ENCODE results near the gene MED22.
"Not testable (repeated sequence)": the region's sequence is repeated elsewhere in the genome, so short reads cannot be mapped to it uniquely, and the experiment has no call there.

The MED22 gene

DNA sequence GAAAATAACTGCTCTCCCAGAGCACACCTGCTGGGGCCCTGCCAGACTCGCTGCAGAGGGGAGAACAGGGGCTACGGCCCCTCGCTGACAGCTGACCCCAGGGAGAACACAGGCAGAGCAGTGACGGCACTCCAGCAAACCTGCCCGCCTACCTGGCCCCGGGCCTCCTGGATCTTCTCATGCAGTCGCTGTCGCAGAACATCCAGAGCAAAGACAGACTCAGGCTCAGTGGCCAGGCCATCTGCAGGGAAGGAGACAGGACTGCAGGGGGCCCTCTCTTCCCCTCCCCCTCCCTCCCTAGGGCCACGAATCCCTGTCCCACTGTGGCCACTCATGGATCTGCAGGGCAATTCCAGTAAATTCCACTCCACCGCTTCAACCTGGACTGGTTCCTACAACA lies 14.4 kb downstream of the MED22 start:
- no peak for DNase-seq

- no peak for DNase-seq
Observed at GRCh38 chr9:133333011-133333410, 14.9 kb downstream of the MED22 start.

DNA sequence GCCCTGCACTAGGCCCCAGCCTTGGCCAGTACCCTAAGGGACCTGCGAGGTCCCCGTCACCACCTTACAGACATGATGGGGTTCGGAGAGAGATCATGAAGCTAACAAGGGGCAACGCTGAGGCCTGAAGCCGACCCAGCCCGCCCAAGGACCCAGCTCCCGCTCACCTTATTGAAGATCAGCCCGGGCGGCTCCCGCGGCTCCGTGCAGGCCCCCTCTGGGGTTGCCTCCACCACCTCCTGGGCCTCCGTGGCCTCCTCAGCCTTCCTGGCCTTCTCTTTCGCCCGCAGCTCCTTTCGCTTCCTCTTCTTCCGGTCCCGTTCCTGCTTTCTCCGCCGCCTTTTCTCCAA lies 15.6 kb downstream of the MED22 start:
- no peak for DNase-seq

GRCh38 chr9:133331641-133332380 lies 16.1 kb downstream of the MED22 start:
- no peak for DNase-seq

DNA sequence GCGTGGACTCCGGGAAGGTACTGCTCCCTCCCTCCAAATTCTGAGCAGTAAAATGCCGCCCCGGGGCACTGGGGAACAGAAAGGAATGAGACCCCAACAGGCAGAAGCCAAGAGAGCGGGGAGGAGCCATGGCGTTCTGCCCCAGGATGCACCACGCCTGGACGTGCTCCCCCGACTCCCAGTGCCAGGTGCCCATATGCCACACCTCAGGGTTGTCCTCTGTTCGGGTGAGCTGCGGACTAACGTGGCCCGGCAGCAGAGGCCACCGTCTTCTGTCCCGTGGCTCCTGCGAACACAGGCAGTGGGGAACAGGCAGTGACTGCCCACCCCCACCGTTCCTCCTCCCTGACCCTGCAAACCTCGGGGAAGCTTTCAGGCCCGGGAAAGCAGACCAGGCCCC lies 16.7 kb downstream of the MED22 start:
- no peak for DNase-seq

- not testable (repeated sequence) for DNase-seq
Observed at GRCh38 chr9:133329306-133330156, 18.4 kb downstream of the MED22 start.

DNA sequence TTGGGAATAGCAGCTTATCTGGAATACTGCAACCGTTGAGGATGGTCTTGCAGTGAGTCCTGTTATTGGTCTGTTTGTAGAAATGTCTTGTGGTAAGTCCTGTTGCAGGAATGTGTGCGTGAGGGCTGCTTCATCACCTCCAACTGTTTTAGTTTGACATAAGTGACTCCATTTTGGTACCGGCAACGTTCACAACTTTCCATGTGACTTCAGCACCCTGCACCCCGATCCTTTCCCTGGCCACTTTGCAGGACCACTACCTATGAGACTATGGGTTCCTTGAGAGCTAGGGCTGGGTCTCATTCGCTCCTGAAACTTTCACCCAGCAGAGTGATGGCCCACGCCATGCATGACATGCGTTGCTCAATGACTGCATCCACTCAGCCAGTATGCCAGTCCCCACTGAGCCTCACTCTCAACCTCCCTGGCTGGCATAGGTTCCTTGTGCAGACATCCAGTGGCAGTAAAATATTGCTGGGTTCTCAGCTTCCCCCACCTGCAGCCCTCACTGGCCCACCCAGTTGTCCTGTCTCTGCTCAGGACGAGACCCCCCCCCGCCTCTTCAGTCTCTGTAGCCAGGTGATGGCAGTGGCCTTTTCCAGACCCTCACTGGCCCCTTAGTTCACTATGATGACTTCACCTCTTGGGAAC lies 20.0 kb downstream of the MED22 start:
- no peak for DNase-seq

- not testable (repeated sequence) for DNase-seq
Observed at GRCh38 chr9:133327021-133327420, 20.9 kb downstream of the MED22 start.

DNA sequence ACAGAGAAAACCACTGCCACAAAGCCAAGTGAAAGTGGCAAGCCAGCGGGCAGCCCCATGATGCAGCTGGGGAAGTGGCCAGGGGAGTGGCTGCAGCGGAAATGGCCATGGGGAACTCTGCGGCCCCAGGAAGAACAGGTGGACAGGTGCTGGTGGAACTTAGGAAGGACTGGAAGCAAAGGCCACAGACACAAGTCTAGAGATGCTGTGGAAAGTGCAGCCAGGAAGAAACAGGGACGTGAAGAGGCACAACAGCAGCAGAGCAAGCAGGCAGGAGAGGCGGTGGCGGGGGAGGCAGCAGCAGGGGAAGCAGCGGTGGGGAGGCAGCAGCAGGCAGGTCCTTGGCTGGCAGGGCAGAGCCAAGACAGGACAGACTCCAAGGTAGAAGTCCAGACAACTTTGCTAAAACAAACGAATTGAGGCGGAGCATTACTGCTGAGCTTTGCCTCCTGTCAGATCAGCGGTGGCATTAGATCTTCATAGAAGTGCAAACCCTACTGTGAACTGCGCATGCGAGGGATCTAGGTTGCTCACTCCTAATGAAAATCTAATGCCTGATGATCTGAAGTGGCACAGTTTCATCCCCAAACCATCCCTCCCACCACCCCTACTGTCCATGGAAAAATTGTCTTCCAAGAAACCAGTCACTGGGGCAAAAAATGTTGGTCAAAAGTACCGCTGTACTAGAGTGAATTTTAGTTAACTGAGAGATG lies 23.8 kb downstream of the MED22 start:
- DNase-seq: no peak

DNA sequence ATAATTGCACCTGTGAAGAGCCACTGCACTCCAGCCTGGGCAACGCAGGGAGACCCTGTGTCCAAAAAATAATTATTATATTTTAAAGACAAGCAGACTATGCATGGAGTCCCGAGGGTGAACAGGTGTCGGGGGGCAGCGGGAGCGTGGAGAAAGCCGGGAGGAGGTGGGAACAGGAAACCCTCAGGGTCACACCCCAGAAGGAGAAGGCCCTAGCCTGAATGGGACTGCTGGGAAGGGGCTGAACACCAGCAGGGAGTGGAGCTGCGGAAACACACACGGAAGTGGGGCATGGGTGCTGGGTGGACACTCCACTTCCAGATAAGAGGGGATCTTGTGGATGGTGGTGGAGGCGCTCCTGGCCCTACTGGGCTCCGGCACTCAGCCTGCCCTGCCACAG lies 24.7 kb downstream of the MED22 start:
- no peak for DNase-seq

GRCh38 chr9:133322701-133323100 lies 25.2 kb downstream of the MED22 start:
- DNase-seq: no peak

DNA sequence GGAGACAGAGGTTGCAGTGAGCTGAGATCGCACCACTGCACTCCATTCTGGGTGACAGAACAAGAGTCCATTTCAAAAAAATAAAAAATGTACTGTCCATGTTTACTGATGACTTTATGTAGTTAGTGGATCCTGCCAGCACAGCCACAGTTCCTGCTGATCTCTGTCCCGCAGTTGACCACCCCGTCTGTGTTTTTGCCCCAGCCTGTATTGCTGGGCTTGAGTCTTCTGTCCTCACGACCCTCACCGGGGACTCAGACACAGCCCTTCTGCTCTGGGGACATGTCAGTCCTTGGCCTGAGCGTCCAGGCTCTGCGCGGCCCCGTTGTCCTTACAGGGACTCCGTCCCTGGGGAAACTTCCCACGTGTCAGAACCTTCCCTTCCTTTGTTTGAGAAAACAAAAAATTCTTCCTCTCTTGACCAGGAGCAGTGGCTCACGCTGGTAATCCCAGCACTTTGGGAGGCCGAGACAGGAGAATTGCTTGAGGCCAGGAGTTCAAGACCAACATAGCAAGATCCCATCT lies 26.5 kb downstream of the MED22 start:
- no peak for DNase-seq

GRCh38 chr9:133320421-133320881 lies 27.5 kb downstream of the MED22 start:
- no peak for DNase-seq

DNA sequence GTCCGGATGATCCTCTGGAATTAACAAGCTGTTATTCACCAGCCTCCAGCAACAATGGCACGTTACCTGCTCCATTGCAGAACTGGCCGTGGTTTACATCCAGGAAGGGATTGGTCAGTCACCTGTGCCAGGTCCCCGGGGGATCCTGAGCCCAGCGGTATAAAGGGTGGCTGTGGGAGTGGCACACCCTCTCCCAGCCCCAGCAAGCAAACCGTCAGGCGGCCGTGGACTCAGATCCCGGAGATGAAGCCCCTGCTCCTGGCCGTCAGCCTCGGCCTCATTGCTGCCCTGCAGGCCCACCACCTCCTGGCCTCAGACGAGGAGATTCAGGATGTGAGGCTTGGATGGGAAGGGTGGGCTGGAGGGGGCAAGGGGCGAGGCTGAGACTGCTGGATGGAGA lies 30.4 kb downstream of the MED22 start:
- not testable (repeated sequence) for DNase-seq

GRCh38 chr9:133315997-133316396 lies 31.9 kb downstream of the MED22 start:
- DNase-seq: no peak

GRCh38 chr9:133309608-133310007 lies 38.3 kb downstream of the MED22 start:
- DNase-seq: no peak

- DNase-seq: no peak
Observed at GRCh38 chr9:133307301-133307700, 40.6 kb downstream of the MED22 start.

- peak; percentile 56 for DNase-seq
Observed at GRCh38 chr9:133306242-133307204, 41.4 kb downstream of the MED22 start.

GRCh38 chr9:133305731-133306130 lies 42.2 kb downstream of the MED22 start:
- DNase-seq: no peak

DNA sequence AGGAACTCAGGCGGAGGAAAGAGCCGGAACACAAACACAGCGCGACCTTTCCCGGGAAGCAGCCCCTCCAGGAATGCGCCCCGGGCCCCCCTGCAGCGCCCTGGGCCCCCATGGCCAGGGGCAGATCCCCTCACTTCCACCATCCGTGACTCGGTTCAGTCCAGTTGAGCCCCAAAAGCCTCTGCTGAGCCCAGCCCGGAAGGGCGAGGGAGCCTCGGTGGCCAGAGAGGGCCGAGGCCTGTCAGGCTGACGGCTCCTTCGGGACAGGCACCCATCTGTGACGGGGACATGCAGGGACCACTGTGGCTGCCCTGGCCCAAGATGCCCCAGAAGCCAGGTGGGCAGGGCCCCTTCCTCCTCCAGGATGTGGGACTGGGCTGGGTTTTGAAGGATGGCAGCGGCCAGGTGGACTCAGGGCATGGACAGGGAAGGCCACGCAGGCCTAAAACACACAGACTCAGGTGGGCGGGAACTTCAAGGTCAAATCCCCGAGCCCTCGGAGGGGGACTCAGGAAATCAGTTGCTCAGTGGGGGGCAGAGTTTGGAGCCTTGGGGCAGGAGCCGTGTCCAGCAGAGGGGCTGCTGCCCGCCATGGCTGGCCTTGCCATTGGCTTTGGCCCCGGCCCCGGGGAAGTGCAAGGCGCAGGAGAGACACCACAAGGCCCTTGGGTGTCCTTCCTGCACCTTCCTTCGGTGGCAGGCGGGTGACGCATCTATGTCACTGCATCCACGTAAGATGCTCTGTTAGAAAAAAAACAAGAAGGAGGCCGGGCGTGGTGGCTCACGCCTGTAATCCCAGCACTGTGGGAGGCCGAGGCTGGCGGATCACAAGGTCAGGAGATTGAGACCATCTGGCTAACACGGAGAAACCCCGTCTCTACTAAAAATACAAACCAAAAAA lies 43.2 kb downstream of the MED22 start:
- DNase-seq: no peak

DNA sequence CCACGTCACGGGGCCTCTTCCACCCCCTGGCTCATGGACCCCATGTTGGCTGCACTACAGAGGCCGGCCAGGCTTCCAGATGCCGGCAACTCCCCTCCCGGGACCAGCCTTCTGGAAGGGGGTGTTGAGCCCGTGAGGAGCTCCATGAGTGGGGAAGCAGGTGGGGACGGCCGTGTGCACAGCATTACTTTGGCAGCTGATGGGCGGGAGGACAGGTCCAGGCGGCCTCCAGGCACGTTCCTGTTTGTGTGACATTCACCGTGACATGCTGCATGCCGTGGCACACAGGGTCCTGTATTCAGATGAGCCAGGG lies 43.8 kb downstream of the MED22 start:
- peak; percentile 10 for DNase-seq

Measured in NCI-H1694 (cell line).